Hippocampal formation (tissue), 2 donors: Measurements from ENCODE around the gene BABAM2.
"Not testable (repeated sequence)": the region's sequence is repeated elsewhere in the genome, so short reads cannot be mapped to it uniquely, and the experiment has no call there.

Source experiments
- DNase-seq, 2 donors: peaks; one replicate each; lab custom pipeline; 2025; lab: John Stamatoyannopoulos, UW

The BABAM2 gene

DNA sequence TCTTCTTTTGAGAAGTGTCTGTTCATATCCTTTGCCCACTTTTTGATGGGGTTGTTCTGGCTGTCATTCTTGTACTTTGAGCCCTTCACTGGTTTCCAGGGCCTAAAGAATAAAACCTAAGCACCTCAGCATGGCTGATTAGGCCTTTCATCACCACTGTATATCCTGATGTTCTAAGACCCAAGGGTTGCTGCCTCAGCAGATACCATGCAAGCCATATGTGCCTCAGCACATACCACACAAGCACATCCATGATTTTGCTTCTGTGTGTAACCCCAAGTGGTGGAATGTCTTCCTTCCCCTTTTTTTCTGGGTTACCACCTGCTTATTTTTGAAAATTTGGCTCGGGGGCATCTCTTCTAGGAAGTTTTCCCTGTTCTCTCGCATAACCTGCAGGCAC is 11.7 kb upstream of the BABAM2 start:
- DNase-seq: no peak

DNA sequence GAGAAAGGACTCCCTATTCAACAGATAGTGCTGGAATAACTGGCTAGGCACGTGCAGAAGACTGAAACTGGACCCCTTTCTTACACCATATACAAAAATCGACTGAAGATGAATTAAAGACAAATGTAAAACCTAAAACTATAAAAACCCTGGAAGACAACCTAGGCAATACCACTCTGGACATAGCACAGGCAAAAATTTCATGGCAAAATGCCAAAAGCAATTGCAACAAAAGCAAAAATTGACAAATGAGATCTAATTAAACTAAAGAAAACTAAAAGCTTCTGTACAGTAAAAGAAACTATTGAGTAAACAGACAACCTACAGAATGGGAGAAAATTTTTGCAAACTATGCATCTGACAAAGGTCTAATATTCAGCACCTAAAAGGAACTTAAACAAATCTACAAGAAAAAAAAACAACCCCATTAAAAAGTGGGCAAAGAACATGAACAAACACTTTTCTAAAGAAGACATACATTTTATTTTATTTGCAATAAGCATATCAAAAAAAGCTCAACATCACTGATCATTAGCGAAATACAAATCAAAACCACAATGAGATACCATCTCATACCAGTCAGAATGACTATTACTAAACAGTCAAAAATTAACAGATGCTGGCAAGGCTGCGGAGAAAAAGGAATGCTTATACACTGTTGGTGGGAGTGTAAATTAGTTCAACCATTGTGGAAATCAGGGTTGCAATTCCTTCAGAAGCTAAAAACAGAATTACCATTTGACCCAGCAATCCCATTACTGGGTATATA is 8.5 kb upstream of the BABAM2 start:
- not testable (repeated sequence) for DNase-seq

DNA sequence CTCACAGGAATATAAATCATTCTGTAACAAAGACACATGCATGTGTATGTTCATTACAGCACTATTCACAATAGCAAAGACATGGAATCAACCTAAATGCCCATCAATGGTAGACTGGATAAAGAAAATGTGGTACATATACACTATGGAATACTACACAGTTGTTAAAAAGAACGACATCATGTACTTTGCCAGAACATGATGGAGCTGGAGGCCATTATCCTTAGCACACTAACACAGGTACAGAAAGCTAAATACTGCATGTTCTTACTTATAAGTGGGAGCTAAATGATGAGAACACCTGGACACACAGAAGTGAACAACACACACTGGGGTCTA is 8.0 kb upstream of the BABAM2 start:
- not testable (repeated sequence) for DNase-seq

DNA sequence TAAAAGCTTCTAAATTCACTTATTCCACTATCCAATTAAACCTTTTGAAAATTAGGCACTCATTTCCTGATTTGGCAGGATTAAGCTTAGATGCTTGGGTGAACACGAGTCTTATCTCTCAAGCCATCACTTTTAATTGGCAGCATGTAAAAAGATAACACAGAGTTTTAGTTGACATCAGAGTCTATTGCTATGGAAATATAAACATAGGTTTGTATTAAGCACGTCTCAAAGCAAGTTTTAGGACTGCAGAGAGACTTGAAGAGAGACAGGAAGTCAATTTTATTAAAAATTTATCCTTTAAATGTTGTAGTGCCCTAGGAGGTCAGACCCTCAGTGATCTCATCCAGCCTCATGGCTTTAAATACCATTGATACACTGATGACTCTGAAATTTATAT is 5.9 kb upstream of the BABAM2 start:
- no peak for DNase-seq

DNA sequence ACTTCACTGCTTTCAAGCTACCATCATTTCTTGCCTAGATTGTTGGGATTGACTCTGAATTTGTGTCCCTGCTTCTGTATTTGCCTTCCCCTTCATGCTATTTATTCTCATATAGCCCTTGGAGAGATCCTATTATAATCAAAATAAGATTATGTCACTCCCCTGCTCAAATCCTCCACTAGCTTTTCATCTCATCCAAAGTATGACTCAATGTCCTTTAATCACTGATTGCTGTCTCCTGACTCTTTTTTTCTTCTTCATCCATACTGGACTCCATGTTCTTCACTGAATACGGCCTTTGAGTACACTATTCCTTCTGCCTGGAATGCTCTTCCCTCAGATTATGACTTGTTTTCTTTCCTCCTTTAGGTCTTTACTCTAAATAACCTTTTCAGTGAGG is 5.3 kb upstream of the BABAM2 start:
- no peak for DNase-seq

DNA sequence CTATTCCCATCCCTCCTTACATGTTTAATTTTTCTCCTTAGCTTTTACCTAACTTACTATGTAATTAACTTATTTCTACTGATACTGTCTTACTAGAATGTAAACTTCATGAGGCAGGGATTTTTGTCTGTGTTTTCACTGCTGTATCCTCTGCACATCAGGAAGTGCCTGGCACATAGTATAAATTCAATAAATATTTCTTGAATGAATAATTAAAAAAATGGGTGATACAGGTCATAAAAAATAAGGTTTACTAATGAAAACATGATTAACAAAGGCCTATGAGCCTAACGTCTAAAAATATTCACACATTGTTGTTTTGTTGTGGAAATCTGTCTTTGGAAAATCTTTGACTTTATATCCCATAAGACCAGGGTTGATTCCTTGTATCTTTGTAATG is 4.9 kb upstream of the BABAM2 start:
- no peak for DNase-seq

DNA sequence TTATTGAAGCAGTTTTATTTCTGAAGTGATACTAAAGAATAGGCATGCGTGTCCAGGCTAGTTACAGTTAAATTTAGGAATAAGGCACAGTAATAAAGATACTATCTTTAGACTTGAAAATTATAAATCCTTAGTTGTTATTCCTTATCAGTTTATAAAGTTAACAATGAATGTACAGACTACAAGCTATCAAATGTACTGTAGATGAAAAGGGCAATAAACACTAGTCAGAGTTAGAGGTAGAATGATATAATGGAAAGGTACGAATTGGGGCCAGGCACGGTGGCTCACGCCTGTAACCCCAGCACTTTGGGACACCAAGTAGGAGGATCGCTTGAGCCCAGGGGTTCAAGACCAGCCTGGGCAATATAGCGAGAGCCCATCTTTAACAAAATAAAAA is 4.2 kb upstream of the BABAM2 start:
- DNase-seq: no peak

DNA sequence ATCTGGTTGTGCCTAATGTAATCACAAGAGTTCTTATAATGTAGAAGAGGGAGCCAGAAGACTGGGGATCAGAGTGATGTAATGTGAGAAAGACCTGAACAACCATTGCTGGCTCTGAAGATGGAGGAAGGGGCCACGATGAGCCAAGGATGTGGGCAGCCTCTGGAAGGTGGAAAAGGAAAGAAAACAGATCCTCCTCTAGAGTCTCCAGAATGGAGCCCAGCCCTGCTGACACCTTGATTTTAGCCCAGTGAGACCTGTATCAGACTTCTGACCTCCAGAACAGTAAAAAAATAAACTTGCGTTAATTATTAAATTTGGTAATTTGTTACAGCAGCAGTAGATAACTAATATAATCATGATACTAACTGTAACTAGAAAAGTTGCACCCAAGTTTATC is 3.4 kb upstream of the BABAM2 start:
- DNase-seq: no peak

DNA sequence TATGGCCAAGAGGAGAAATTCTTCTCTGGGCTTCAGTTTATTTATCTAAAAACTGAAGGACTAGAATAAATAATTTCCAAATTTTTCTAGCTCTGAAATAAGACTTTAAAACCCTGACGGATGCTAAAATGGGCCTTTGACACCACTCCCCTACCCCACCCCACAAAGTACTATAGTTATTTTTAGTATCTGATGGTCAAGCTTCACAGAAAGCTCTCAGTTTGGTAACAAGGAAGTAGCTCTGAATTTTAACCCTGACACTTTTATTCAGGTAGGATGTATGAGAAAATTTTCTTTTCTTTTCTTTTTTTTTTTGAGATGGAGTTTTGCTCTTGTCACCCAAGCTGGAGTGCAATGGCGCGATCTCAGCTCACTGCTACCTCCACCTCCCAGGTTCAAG is 2.7 kb upstream of the BABAM2 start:
- DNase-seq: no peak

DNA sequence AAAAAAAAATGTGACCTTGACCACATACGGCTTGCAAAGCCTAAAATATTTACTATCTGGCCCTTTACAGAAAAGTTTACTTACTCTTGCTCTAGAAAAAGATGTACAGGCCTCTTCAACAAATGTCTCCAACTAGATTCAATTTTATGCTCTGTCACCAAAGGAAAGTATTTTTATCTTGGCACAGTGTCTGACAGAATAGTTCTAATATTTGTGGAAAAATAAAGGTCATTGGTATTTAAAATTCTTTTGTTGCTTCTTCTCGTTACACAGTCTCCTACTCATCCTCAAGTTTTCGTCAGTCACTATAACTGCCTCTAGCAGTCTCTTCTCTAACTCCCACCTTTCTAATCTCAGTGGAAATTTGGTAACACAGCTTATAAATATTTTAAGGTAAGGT is 1.7 kb upstream of the BABAM2 start:
- no peak for DNase-seq

DNA sequence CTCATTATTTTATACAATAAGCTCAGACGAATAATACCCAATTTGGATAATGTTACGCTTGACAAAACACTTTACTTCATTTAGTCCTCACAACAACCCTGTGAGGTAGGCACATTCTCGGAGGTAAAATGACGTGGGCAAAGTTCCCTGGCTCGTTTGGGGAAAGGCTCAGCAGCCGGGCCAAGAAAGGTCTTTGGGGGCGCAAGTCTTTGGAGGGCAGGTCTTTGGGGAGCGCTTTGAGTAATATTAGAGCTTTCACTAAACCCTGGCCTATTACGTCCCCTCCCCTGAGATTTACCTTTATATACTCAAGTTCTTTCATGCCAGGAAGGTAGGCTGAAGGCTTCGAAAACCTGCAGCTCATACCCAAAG is 769 bp upstream of the BABAM2 start:
- no peak for DNase-seq

DNA sequence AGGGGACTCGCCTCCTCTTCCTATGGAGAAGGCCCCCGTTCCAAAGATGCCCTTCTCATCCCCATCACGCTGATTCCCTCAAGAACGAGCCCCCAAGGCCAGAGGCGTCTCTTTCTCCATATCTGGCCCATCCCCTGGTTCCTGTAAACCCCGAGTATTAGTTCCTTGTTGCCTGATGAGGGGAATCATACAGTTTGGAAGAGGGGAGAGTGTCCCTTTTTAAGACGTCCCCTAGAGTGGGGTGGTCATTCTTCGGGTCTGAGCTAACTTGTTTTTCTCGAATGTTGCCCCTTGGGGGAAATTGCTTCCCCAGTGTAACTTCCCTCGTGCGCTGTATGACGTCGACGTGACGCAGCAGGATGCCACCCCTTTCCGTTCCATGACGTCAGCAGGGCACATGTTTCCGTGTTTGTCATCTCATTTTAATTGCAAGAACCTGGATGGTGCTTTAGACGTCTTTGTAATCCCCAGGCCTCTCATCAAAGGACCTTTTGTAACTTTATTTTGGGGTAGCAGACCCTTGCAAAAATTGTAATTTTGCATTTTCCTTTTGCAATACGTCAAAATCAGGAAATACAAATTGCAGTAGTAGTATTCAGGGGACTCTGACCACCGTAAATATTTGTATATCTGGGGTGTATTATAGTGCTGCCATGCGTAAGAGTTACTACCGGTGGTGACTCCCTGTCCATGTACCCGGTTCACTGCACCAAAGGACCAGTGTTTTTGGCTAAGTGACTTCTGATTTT is 569 bp downstream of the BABAM2 start:
- DNase-seq: no peak

DNA sequence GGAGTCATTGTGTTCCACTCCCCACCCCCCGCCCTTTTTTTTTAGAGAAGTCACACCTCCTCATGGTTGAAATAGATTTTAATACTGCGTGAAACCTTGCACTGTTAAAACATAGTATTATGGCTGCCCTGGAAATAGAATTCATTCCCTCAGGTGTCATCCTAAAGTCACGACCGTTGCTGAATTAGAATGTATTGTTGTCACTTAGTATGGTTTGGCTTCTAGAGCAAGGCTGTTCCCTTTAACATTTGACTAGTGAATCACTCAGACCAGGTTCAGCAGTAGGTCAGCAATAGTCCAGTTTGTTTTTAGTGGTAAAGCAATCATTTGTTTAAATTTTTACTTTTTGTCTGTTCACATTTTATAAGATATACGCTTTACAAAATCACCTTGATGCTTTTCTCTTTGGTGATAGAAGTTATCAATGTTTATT is 1.2 kb downstream of the BABAM2 start:
- no peak for DNase-seq

DNA sequence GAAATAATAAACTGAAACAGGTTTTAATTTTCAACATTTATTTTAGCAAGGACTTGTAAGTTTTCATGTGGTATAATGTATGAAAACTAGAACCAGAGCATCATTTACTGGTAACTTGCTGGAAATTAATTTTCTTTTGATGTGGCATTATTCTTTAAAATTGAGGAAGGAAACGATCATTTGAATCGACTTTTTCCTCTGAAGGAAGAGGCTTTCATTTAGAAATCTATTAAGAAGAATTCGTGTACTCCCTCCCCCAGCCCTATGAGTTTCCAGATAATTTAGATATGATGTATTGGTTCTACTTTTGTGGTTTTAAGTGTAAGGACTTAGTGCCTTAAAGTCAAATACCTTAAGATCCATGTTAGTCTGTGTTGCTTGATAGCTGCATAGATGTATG is 2.5 kb downstream of the BABAM2 start:
- DNase-seq: no peak

DNA sequence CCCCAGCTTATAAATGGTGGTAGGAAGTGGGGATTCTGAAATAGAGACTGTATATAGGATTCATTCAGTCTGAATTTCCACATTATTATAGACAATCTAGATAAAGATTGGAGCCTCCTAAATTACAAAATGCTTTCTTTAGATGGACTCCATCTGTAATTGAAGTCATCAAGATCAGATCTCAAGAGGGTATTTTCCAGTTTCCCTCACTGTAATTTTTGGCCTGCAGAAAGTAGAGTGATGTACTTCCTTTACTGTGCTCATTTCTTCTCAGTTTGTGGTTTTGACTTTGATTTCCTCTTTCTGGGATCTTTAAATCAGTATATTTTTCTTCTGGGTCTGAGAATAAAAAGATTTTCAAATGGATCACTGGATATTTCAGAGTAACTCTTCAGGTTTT is 7.2 kb downstream of the BABAM2 start:
- no peak for DNase-seq

DNA sequence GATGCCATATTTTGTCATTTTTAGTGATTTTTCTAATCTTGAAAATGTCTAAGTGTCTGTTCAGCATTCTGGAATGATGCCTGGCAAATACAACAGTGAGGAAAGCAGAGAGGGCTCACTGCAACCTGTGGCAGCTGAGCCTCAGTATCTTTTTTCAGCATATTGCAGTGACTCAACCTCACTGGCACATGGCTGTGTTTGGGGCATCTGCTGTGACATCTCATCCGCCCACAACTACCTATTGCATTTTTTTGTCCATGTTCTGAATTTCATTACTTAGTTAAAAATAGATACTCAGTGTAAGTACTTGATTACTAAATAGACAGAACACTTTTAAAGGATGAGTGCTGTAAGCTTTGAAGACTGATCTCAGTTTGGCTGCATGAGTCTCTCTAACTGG is 10.7 kb downstream of the BABAM2 start:
- peak in 1 of 2 donors; percentile 40 for DNase-seq

DNA sequence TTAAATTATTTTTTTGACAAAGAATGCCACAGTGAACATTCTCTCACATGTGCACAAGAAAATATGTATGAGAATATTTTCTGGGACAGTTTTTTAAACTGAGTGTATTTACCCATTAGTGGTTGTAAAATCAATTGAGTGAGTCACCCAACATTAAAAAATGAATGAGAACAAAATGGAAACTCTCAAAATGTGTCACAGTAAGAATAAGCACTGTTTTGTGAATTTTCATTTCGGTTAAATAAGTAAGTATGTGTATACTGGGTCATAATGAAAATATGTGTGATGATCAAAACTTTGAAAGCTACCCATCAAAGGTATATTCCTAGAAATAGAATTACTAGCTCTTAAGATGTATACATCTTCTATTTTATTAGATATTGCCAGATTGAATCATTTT is 11.6 kb downstream of the BABAM2 start:
- DNase-seq: no peak

DNA sequence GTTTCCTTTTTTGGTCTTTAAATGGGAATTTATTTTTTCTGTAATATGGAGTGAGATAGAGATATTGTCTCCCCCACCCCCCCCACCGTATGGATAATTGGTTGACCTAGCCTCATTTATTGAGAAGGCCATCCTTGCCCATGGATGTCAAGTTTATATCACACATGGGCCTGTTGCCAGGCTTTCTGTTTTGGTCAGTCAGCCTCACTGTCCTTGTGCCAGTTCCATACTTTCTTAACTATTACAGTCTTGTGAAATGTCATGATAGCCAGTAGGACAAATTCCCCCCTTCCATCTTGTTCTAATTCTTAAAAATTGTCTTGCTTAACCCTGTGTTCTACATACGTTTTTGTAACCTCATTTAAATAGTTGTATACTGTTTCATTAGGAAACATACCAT is 12.5 kb downstream of the BABAM2 start:
- DNase-seq: no peak

DNA sequence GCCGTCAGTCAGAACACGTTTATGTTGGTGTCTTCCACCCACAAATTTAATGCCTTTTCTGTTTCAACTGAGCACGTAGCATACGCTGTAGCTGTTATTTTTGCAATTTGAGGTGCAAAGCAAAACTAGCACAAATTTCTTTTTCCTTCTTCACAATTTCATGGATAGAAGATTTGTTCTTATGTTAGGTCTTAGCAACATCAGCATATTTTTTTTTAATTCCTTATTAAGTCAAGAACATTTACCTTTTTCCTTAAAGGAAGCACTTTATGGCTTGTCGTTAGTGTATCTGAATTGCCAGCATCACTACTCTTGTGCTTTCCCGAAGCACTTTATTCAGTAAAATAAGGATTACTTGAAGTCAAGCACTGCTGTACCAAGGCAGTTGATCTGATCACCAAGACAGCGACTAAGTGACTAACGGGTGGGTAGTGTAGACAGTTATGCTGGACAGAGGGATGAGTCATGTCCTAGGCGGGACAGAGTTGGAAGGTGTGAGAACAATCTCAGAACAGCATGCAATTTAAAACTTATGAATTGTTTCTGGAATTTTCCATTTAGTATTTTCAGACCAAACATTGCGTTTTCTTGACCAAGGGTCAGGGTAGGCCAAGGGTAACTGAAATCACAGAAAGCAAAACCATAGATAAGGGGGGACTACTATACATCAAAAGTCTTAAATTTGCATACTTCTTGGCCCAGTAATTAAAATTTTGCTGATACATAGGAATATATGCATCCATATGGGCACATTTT is 13.3 kb downstream of the BABAM2 start:
- DNase-seq: no peak

DNA sequence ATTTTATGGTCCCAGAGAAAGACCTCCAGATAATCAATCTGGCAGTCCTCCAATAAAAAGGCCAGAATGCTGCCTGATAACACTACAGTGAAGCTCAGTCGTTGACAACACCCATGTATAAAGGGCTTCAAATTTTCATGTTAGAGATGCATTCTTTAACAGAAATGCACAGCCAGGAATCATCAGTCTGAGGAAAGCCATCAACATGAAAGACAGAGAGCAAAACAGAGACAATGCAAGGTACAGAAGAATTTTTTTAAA is 13.8 kb downstream of the BABAM2 start:
- no peak for DNase-seq

DNA sequence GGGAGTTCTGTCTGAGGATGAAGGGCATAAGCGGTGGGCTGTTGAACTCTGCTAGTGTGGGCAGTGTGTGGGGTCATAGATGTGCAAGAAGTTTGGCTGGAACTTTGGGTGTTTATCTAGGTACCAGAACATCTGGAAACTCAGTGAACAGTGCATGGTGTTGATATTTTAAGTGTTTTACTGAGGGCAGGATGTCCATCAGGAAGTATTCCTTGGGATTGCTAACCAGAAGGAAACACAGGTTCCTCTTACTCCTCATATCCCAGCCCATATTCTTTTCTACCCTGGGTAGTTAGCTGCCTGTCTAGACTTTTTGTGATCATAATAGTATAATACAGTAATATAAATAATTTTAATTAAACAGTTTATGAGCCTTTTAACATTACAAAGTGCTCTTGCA is 15.5 kb downstream of the BABAM2 start:
- no peak for DNase-seq

DNA sequence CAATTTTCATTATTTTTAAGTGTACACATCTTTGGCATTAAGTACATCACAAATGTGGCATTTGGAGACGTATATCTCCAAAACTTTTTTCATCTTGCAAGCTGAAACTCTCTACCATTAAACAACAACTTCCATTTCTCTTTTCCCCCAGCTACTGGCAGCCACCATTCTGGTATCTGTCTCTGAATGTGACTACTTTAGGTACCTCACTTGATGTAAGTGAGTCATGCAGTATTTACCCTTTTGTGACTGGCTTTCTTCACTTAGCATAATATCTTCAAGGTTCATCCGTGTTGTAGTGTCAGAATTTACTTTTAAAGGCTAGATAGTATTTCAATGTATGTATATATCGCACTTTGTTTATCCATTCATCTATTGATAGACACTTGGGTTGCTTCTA is 17.0 kb downstream of the BABAM2 start:
- DNase-seq: no peak

DNA sequence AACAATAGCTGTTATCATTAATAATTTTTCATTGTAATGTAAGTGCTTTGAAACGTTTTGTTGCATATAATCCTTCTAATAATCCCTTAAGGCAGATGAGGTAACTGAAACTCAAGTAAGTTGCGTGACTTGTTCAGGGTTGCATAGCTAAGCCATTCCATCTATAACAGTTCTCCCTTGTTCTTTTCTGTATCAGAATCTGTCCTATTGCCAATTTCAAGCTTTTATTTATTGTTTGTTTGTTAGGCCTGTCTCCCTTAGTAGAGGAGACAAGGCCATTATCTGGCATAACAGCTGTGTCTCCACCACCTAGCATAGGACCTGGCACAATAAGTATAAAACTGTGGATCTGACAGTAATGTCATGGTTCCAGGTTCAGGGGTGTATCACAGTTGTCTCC is 19.4 kb downstream of the BABAM2 start:
- no peak for DNase-seq
